Lung (tissue), 12 donors: ENCODE results near the gene EEPD1. TPM values are rescaled to one million over a fixed set of nuclear protein-coding genes. Genes with fewer than 3 reads are reported as not detected.

Experiments
- ATAC-seq: fragments of 200-7000 bp; cut with Tn5 transposase; one replicate; pipeline ENCODE4 v1.9.1; 2020; ENCODE audit warnings: moderate number of reproducible peaks; ENCODE audit not compliant: insufficient read depth, low FRiP score
- DNase-seq, 3 donors: peaks; one replicate each; pipeline ENCODE4 v3.0.0-alpha.2; 2013 to 2017
- H3K27ac ChIP-seq, 2 donors: one replicate each; pipeline ENCODE4 v1.5.1; 2013; ENCODE audit warnings: mild to moderate bottlenecking in 2 of 2, moderate library complexity in 2 of 2, control low read depth in 1 of 2, inconsistent platforms in 1 of 2, low read depth in 1 of 2, low read length in 1 of 2
- H3K27me3 ChIP-seq, 3 donors: one replicate each; pipeline ENCODE4 v1.5.1; 2013; ENCODE audit warnings: low read length in 2 of 3; ENCODE audit not compliant: control insufficient read depth in 3 of 3, insufficient read depth in 3 of 3
- H3K36me3 ChIP-seq, 4 donors: one replicate each; pipeline ENCODE4 v1.5.1; 2013; ENCODE audit warnings: low read length in 4 of 4, mild to moderate bottlenecking in 1 of 4, moderate library complexity in 1 of 4; ENCODE audit not compliant: control insufficient read depth in 4 of 4, insufficient read depth in 4 of 4
- H3K4me1 ChIP-seq, 5 donors: one replicate each; pipeline ENCODE4 v1.5.1; 2013; ENCODE audit warnings: low read length in 5 of 5, mild to moderate bottlenecking in 2 of 5, moderate library complexity in 1 of 5; ENCODE audit not compliant: control insufficient read depth in 5 of 5, insufficient read depth in 5 of 5
- H3K4me3 ChIP-seq: one replicate; pipeline ENCODE4 v1.5.1; 2013; ENCODE audit warnings: mild to moderate bottlenecking, control low read depth, moderate library complexity
- H3K9ac ChIP-seq, 2 donors: one replicate each; pipeline ENCODE4 v1.5.1; 2013; ENCODE audit warnings: low read length in 2 of 2, control low read depth in 1 of 2; ENCODE audit not compliant: insufficient read depth in 1 of 2
- H3K9me3 ChIP-seq, 4 donors: one replicate each; pipeline ENCODE4 v1.5.1; 2013; ENCODE audit warnings: low read length in 3 of 4, mild to moderate bottlenecking in 1 of 4, moderate library complexity in 1 of 4; ENCODE audit not compliant: control insufficient read depth in 4 of 4, insufficient read depth in 3 of 4
- CTCF ChIP-seq: IDR thresholded peaks from 2 replicates; pipeline ENCODE4 v1.5.1; 2012; ENCODE audit warnings: mild to moderate bottlenecking; ENCODE audit errors: control extremely low read depth, extremely low read depth
- WGBS, 2 donors: extraction: QIAGEN DNeasy Blood & Tissue Kit; methylation state at CpG; one replicate each; pipeline ENCODE4 v1.1.7; 2013; 5-methylcytosine and 5-hydroxymethylcytosine counted together
- polyA plus RNA-seq, 2 donors: library from polyadenylated mRNA; stranded (reverse); fragments of 200-250 nt; gene quantifications; one replicate each; pipeline ENCODE4 v1.2.1, GENCODE V29; 2013
- total RNA-seq, 2 donors: library from RNA; depleted of rRNA in 1 of 2; stranded (reverse); fragments of >200 nt in 1 of 2; gene quantifications; one replicate each; pipeline ENCODE4 v1.2.1, GENCODE V29; 2014 to 2021
- donor health status: control.
- donor health status: control.
- donor health status: Bipolar disorder and iron deficiency.
- donor health status: healthy.
- donor health status: DM: yes; HTN: yes; CAD: no.

Gene EEPD1
- total and polyA plus RNA-seq, 4 donors, result 5.4 to 15.3 (median 7.9) TPM

DNA sequence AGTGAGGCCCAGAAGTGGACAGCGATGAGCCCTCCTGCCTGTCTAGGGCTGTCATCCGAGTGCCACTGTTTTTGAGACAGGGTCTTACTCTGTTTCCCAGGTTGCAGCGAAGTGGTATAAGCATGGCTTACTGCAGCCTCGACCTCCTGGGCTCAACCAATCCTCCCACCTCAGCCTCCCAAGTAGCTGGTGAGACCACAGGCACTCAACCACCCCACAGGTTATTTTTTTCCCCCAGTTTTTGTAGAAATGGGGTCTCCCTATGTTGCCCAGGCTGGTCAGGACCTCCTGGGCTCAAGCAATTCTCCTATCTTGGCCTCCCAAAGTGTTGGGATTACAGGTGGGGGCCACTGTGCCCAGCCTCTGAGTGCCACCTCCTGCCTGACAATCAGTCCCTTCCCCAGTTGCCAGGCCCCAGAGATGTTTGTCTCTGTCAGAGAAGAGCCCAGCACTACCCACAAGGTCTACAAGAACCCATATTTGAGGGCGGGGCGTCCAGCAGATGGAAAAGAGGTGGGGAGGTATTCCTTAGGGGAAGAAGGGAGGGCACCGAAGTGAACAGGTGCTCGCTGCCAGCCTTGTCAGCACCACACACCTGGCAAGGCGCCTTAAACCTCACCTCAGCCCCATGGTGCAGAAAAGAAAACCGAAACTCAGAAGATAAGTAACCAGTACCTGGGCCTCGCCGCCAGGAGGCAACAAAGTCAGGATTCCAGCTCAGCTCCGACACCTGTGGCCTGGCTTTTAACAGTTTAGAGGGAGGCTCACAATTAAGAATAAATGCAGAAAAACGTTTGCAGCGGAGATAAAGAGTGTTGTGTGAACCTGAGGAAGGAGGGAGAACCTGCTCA lies 159.2 kb downstream of the EEPD1 start:
- no peak overlapping the region for H3K9ac ChIP-seq
- WGBS, 2 donors, result 72 to 78% methylated on average over 15 of the region's 15 CpGs
- H3K4me1 ChIP-seq, result peaks cover 0 to 24% (median 0%) of the 10 kb centered on the region in 5 donors
- no peak overlapping the region for H3K27ac ChIP-seq
- DNase-seq (no peak), ATAC-seq (peak; percentile 78)
- H3K36me3 ChIP-seq, result no peaks in the 10 kb centered on the region
- no peaks in the 10 kb centered on the region for H3K27me3 ChIP-seq
- no peak for TF ChIP-seq CTCF
- no peaks in the 10 kb centered on the region for H3K9me3 ChIP-seq
- no peak overlapping the region for H3K4me3 ChIP-seq

GRCh38 chr7:36312915-36313334 lies 159.9 kb downstream of the EEPD1 start:
- Histone ChIP-seq H3K9ac (no peak overlapping the region), H3K27me3 (no peaks in the 10 kb centered on the region), H3K27ac (no peak overlapping the region), H3K9me3 (no peaks in the 10 kb centered on the region), H3K4me1 (peaks cover 0 to 27% (median 0%) of the 10 kb centered on the region in 5 donors), H3K4me3 (no peak overlapping the region), H3K36me3 (no peaks in the 10 kb centered on the region)
- ATAC-seq (no peak), DNase-seq (no peak)
- WGBS, 2 donors, result 90 to 93% methylated on average over 18 of the region's 18 CpGs
- TF ChIP-seq CTCF, result no peak

GRCh38 chr7:36313607-36314006 lies 160.6 kb downstream of the EEPD1 start:
- Histone ChIP-seq H3K4me3 (no peak overlapping the region), H3K9me3 (no peaks in the 10 kb centered on the region), H3K27me3 (no peaks in the 10 kb centered on the region), H3K36me3 (no peaks in the 10 kb centered on the region), H3K9ac (no peak overlapping the region), H3K4me1 (peaks cover 0 to 31% (median 1%) of the 10 kb centered on the region in 5 donors), H3K27ac (no peak overlapping the region)
- no peak for TF ChIP-seq CTCF
- WGBS, 2 donors, result 92 to 97% methylated on average over 6 of the region's 6 CpGs
- DNase-seq (no peak), ATAC-seq (no peak)
